Measurements from ENCODE around the gene OTOGL.

The OTOGL gene

DNA sequence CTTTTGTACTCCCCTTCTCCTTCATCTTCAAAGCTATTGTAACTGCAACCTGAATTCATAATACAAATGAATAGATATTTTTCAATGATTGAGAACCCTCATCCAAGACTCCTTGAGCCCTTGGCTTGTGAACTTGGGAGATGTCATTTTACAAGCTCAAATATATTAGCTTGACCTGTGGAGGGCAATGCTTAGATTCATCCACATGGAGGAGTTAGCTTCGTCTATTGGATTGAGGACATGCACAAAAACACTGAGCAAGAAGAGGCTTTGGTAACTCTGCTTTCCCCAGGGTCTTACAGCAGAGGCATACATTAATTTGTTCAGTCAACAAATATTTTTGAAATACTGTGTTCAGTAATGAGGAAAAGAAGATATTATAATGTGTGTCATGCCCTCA, 101.1 kb downstream of the OTOGL start:
- no peak for TF ChIP-seq FOXP2 (optimal IDR thresholded peaks at IDR 0.05; ENCODE audit: borderline replicate concordance, extremely low read depth, extremely low read length, insufficient read depth)
- TF ChIP-seq, protein P1, sequence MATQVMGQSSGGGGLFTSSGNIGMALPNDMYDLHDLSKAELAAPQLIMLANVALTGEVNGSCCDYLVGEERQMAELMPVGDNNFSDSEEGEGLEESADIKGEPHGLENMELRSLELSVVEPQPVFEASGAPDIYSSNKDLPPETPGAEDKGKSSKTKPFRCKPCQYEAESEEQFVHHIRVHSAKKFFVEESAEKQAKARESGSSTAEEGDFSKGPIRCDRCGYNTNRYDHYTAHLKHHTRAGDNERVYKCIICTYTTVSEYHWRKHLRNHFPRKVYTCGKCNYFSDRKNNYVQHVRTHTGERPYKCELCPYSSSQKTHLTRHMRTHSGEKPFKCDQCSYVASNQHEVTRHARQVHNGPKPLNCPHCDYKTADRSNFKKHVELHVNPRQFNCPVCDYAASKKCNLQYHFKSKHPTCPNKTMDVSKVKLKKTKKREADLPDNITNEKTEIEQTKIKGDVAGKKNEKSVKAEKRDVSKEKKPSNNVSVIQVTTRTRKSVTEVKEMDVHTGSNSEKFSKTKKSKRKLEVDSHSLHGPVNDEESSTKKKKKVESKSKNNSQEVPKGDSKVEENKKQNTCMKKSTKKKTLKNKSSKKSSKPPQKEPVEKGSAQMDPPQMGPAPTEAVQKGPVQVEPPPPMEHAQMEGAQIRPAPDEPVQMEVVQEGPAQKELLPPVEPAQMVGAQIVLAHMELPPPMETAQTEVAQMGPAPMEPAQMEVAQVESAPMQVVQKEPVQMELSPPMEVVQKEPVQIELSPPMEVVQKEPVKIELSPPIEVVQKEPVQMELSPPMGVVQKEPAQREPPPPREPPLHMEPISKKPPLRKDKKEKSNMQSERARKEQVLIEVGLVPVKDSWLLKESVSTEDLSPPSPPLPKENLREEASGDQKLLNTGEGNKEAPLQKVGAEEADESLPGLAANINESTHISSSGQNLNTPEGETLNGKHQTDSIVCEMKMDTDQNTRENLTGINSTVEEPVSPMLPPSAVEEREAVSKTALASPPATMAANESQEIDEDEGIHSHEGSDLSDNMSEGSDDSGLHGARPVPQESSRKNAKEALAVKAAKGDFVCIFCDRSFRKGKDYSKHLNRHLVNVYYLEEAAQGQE (IDR thresholded peaks at IDR 0.05; ENCODE audit: insufficient read depth in 1 of 2, low read depth in 2 of 2, low read length in 2 of 2) = no peak
- TF ChIP-seq POLR2AphosphoS5 (IDR thresholded peaks at IDR 0.05; ENCODE audit: low read depth, low read length) = no peak
- no peak for TF ChIP-seq TAF1 (IDR thresholded peaks at IDR 0.05; ENCODE audit: borderline replicate concordance, insufficient read depth, low read length)
- no peak for TF ChIP-seq SIN3A (IDR thresholded peaks at IDR 0.05; ENCODE audit: borderline replicate concordance, insufficient read depth, low read length)

DNA sequence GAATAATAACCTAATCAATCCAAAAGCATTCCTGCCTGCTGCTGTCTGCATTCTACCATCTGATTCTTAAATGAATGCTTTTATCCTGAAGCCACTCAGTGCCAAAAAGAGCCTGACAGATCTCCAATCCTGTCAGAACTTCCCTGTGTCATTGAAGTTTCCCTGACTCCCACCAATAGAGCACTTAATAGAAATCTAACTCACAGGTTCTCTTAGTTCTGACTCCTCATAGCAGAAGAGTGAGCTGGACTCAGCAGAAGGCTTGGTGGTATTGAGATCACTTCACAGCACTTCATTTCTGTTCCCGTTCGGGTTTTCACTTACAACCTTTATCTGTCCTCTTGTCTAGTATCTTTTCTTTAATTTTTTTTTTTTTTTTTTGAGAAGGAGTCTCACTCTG, 102.6 kb downstream of the OTOGL start:
- TF ChIP-seq SIN3A (IDR thresholded peaks at IDR 0.05; ENCODE audit: borderline replicate concordance, insufficient read depth, low read length) = no peak
- TF ChIP-seq TAF1 (IDR thresholded peaks at IDR 0.05; ENCODE audit: borderline replicate concordance, insufficient read depth, low read length) = no peak
- no peak for TF ChIP-seq FOXP2 (optimal IDR thresholded peaks at IDR 0.05; ENCODE audit: borderline replicate concordance, extremely low read depth, extremely low read length, insufficient read depth)
- TF ChIP-seq POLR2AphosphoS5 (IDR thresholded peaks at IDR 0.05; ENCODE audit: low read depth, low read length) = no peak
- TF ChIP-seq, protein P1 (IDR thresholded peaks at IDR 0.05; ENCODE audit: insufficient read depth in 1 of 2, low read depth in 2 of 2, low read length in 2 of 2) = no peak

DNA sequence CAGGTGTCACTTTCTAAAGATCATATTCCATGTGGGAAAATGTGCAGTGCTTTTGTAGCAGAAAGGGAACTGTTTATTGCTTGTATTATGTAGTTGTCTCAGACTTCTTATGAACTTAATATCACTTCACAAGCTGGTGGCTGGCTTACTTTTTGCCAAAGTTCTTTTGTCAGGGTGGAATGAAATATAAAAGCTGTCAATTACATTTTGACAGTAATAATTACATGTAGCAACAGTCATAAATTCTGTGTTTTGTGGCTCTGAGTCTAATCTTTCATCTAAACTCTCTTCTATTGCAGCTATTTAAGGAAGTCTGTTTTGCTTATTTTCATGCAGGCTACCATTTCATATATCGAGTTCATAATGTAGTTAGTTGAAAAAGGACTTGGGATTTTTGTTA, 106.6 kb downstream of the OTOGL start:
- TF ChIP-seq, protein P1 (IDR thresholded peaks at IDR 0.05; ENCODE audit: insufficient read depth in 1 of 2, low read depth in 2 of 2, low read length in 2 of 2) = no peak
- no peak for TF ChIP-seq SIN3A (IDR thresholded peaks at IDR 0.05; ENCODE audit: borderline replicate concordance, insufficient read depth, low read length)

DNA sequence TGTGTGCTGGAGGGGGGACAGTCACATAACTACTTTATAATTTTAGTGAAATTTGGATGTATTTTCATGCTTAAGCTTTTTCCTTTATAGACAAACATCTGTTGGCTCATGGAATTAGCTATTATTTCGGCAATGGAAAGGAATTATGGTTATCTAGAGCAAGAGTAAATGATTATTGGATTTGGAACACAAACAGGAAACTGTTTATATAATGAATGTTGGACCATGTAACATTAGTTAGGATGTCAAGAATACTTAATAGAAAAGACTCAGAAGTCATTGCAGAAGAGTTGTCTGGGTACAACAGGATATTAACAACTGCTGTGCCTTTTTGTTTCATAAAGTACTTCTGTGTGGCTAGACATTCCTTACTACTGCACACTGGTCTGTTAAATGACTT, 108.7 kb downstream of the OTOGL start:
- TF ChIP-seq FOXP2 (optimal IDR thresholded peaks at IDR 0.05; ENCODE audit: borderline replicate concordance, extremely low read depth, extremely low read length, insufficient read depth) (no peak), POLR2AphosphoS5 (IDR thresholded peaks at IDR 0.05; ENCODE audit: low read depth, low read length) (no peak), TAF1 (IDR thresholded peaks at IDR 0.05; ENCODE audit: borderline replicate concordance, insufficient read depth, low read length) (no peak), SIN3A (IDR thresholded peaks at IDR 0.05; ENCODE audit: borderline replicate concordance, insufficient read depth, low read length) (no peak)
- TF ChIP-seq, protein P1 (IDR thresholded peaks at IDR 0.05; ENCODE audit: insufficient read depth in 1 of 2, low read depth in 2 of 2, low read length in 2 of 2) = no peak

DNA sequence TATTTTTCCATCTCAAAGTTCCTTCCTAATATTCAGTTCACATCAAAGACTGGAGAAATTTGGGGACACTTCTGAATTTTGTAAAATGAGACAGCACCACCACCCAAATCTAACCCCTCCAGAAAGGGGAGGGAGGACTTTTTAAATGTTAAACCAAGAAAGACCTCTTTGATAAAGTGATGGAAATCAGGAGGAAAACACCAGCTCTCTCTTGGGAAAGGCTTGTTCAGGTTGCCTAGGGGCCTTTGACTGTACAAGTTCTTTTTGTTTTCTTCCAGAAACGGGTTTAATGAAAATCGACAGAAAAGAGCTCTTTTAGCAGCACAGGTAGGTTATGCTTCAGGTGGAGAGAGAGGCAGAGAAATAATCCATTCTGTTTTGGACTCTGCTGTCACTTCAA, 112.3 kb downstream of the OTOGL start:
- TF ChIP-seq, protein P1 (IDR thresholded peaks at IDR 0.05; ENCODE audit: insufficient read depth in 1 of 2, low read depth in 2 of 2, low read length in 2 of 2) = no peak
- TF ChIP-seq FOXP2 (optimal IDR thresholded peaks at IDR 0.05; ENCODE audit: borderline replicate concordance, extremely low read depth, extremely low read length, insufficient read depth) = no peak
- no peak for TF ChIP-seq POLR2AphosphoS5 (IDR thresholded peaks at IDR 0.05; ENCODE audit: low read depth, low read length)
- TF ChIP-seq SIN3A (IDR thresholded peaks at IDR 0.05; ENCODE audit: borderline replicate concordance, insufficient read depth, low read length) = no peak
- TF ChIP-seq TAF1 (IDR thresholded peaks at IDR 0.05; ENCODE audit: borderline replicate concordance, insufficient read depth, low read length) = no peak
